ENCODE measurements around the gene CLCN7.
"Not testable (repeated sequence)": the region's sequence is repeated elsewhere in the genome, so short reads cannot be mapped to it uniquely, and the experiment has no call there.

The CLCN7 gene

DNA sequence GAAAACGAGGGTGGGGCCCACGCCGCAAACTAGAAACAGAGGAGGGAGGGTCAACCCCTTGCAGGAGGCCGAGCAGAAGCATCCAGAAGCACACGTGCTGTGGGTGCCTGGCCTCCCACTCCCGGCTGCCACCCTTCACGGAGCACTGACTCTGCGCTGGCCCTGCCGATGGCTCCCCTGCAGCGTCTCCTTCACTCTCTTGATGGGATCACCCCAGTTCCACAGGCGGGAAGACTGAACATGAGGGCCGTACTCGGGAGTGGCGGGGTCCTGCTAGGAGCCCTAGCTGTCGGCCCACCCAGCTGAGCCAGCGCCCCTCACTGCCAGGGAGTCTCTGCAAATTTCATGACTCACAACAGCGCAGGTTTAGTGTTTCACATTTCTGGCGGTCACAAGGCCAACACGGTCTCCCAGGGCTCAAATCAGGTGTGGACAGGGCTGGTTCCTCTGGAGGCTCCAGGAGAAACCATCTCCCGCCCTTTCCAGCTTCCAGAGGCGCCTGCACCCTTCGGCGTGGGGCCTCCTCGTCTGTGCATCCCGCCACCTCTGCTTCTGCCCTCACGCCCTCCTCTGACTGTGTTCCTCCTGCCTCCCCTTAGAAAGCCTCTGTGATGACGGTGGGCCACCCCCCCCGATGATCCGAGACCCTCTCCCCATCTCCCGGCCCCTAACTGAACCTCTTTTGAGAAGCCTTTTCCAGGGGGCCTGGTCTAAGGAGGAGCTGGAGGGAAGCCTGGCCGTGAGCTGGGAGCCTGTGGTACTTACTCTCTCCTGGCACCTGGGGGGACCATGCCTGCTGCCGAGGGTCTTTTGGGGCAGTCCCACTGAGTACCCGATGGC is 11.9 kb upstream of the CLCN7 start:
- DNase-seq, result no peak

GRCh38 chr16:1485847-1486496 is 11.1 kb upstream of the CLCN7 start:
- DNase-seq, result no peak

- no peak for DNase-seq
Observed at GRCh38 chr16:1481906-1482835, 7.3 kb upstream of the CLCN7 start.

DNA sequence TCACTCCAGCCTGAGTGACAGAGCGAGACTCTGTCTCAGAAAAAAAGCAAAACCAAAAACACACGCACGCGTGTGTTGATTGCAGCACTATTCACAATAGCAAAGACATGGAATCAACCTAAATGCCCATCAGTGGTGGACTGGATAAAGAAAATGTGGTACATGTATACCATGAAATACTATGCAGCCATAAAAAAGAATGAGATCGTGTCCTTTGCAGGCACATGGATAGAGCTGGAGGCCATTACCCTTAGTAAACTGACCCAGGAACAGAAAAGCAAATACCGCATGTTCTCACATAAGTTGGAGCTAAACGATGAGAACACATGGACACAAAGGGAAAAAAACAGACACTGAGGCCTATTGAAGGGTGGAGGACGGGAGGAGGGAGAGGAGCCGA is 4.1 kb upstream of the CLCN7 start:
- not testable (repeated sequence) for DNase-seq

GRCh38 chr16:1477033-1477432 is 2.2 kb upstream of the CLCN7 start:
- DNase-seq, result no peak

DNA sequence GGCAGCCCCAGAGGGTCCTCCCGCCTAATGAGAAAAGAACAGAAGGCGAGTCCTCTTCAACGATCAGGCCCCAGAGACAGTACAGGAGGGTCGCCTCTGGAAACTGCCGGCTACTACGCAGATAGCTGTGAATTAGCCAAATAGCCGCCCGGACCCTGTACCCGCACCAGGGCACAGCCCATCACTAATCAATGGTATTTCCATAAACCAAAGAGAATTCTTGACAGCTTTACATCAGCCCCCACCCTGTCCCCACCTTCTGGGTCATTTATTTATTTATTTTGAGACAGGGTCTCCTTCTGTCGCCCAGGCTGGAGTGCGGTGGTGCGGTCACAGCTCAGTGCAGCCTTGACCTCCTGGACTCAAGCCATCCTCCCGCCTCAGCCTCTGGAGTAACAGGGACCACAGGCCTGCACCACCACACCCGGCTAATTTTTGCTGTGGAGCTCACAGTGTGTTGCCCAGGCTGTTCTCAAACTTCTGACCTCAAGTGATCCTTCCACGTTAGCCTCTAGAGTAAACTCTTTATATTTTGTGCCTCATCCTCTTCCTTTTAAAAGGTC is 805 bp upstream of the CLCN7 start:
- DNase-seq, result no peak

DNA sequence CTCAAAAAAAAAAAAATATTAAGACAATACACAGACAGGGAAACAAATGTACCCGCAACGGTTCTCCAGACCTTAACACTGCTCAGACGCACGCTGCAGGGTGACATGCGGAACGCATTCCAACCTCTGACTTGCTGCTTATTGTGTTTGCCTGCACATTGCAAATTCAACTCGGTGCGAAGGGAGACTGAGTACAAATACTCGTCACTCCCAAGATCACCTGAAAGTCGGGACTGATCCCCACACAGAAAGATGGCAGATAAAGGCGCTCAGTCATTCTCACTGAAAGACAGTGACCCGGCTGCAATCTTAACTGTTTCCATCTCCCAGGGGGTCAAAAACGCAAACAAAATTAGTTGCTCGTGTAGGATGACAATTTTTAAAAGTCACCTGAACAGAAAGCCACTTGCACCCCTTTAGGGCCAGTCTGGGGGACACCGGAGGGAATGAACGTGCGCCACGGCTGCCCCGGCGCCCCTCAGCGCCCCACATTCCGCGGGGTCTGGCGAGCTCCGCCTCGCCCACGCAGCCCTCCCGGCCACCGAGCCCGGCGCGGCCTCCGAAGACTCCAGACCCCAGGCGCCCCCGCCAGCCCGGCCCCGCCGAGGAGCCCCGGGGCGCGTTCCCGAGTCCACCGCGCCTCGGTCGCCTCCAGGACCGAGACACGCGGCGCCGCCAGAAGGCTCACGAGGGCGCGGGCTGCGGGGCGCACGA is 589 bp downstream of the CLCN7 start:
- DNase-seq, result peak; percentile 8

- DNase-seq, result no peak
Observed at GRCh38 chr16:1472974-1473373, 1.9 kb downstream of the CLCN7 start.

- DNase-seq, result no peak
Observed at GRCh38 chr16:1471569-1472194, 3.1 kb downstream of the CLCN7 start.

DNA sequence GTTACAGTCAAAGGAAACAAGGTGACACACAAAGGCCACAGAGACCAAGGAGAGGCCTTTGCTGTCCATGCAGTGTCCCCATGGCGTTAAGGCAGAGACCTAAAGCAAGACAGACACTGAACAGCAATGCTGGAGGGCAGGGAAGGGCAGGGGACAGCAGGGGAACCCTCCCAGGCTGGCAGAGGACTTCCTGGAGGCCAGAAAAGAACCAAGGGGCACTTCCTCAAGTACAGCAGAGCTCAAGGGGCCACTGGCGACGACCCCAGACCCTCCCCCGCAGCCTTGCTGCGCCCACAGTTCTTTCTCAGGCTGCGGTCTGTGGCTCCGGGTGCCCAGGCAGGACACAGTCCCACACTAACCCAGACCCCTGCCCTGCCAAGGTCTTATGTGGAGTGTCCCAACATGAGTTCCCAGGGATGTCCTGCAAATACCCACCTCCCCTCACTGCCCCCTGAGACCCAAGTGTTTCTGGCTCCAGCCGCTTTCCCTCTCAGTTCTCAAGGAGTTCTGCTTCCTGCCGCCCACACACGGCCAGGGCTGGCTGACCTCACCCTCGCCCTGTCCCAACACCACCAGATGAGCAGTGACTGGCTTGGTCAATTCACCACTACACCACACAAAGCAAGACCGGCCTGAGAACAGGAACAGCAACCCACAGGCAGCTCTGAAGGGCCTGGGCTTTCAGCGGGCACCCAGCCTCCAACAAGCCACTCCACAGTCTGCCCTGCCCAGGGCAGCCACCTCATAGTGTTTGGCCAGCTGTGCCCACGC is 4.2 kb downstream of the CLCN7 start:
- no peak for DNase-seq

DNA sequence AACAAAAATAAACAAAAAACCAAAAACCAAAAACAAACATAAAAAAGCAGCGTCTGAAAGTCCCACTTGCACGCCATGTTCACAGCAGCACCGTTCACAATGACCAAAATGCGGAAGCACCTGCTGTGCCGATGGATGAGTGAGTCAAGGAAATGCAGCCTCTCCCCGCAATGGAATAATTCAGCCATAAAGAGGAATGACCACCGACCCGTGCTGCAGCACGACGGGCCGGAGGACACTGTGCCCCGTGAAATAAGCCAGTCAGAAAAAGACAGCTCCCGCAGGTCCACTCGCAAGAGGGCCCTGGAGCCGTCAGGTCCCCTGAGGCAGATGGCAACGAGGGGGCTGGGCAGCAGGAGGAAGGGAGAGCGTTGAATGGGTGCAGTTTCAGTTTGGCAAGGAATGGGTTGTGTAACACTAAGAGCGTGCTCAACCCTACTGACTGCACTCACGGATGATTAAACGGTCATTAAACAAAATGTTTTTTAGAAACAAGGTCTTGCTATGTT is 5.1 kb downstream of the CLCN7 start:
- DNase-seq, result peak; percentile 50

DNA sequence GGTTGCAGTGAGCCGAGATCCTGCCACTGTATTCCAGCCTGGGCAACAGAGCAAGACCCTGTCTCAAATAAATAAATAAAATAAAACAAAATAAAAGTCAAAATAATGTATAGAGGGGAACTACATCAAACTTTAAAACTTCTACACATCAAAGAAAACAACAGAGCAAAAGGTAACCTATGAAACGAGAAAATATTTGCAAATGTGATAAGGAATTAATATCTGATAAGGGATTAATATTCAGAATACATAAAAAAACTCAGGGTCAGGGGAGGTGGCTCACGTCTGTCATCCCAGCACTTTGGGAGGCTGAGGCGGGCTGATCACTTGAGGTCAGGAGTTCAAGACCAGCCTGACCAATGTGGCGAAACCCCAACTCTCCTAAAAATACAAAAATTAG is 5.7 kb downstream of the CLCN7 start:
- DNase-seq, result not testable (repeated sequence)

GRCh38 chr16:1468426-1468810 is 6.4 kb downstream of the CLCN7 start:
- DNase-seq, result no peak

- no peak for DNase-seq
Observed at GRCh38 chr16:1466968-1467521, 7.8 kb downstream of the CLCN7 start.

DNA sequence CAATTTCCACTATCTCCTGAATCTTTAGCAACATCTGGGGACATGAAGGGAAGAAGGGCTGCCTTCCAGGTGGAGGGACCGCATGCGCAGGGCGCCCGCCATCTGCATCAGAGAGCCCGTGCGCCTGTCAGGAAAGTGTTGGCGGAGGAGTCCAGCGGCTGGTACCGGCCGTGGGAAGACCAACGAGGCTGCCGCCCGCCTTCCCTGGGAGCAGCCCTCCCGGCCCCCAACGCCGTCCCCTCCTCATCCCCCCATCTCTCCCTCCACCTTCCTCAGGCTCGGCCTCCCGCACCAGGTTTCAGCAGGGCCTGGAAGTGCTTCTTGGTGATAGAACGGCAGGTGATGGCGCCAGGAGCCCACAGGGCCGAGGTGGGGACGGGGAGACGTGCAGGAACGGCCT is 8.8 kb downstream of the CLCN7 start:
- DNase-seq, result no peak

- no peak for DNase-seq
Observed at GRCh38 chr16:1465567-1465915, 9.3 kb downstream of the CLCN7 start.

DNA sequence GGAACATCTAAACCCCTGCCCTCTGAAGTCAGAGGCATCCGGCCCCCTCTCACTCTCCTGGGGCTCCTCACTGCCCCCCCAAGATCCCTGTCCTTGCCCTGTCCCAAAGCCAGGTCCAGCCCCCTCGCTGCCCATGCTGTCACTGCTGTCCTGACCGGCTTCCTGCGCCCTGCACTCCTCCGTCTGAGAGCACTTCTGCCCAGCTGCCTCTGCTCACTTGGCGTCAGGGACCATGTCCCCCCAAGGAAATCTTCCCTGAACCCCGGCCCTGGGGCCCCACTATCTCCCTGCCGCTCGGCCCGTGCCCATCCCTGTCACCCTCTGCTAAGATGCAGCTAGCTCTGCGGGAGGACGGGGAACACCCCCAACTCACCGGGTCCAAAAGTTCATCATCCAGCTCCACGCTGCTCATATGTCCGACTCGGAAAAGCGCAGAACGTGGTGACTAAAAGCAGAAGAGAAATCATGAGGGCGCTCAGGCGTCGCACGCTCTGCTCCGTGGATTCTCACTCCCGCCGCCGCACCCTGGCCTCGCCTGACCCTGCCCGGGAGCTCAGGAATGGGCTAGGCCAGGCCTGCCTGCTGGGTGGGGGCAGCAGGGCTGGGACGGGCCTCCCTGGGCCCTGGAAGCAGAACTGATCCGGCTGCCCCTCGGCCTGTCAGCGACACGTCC is 9.8 kb downstream of the CLCN7 start:
- no peak for DNase-seq

DNA sequence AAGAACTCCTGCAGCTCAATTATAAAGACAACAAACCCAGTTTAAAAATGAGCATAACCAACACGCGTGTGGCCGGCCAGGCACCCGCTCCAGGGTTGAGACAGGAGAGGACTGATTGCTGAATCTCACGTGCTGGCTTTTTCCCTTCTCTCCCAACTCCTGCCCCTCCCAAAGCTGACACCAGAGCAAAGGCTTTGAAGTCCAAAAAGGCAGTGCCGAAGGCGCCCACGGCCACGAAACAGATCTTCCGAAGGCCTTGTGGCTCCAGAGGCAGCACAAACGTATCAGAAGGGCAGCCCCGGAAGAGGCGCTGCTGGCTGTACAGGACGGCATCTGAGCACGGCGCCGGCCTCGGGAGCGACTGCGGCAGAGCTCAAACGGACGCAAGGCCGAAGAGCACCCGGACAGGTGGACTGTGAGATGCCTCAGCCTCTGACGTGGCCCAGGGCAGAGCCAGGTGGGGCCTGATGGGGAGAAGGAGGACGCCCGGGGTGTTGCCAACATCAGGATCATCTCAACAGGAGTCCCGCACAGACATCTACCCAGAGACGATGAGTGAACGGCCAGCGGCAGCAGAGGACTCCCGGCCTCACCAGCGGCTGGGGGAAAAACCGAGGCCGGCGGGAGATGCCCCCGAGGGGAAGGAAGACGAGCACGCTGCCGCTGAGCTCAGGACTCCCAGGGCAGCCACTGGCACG is 10.5 kb downstream of the CLCN7 start:
- no peak for DNase-seq

- DNase-seq, result no peak
Observed at GRCh38 chr16:1461146-1461545, 13.7 kb downstream of the CLCN7 start.
